Measurements from ENCODE around the gene FHOD1. TPM values are rescaled to one million over a fixed set of nuclear protein-coding genes. Genes with fewer than 3 reads are reported as not detected.

Gene FHOD1
- total and polyA plus RNA-seq, 2 of the 13 experiments (the other 11 are each of a cell fraction or from before 2014, with no cell fraction given) = 20.0 to 20.8 TPM

- Histone ChIP-seq H4K20me1 (ENCODE audit: insufficient read depth, low read length) (no peaks in the 10 kb centered on the region), H2AFZ (ENCODE audit: low read length) (no peak overlapping the region), H3K79me2 (ENCODE audit: insufficient read depth, low read length) (no peaks in the 10 kb centered on the region), H3K27me3 (ENCODE audit: control insufficient read depth in 1 of 2, insufficient read depth in 2 of 2, low read length in 2 of 2) (no peaks in the 10 kb centered on the region), H3K27ac (ENCODE audit: extremely low read length, insufficient read depth, low read length) (no peak overlapping the region), H3K9ac (ENCODE audit: insufficient read depth, low read depth, low read length) (no peak overlapping the region), H3K36me3 (replicated peaks in 1 of 2; ENCODE audit: control insufficient read depth in 1 of 2, insufficient read depth in 2 of 2, low read length in 2 of 2) (peaks cover 16 to 20% of the 10 kb centered on the region in 2 experiments; a peak in 4 of 5 replicates), H3K4me2 (ENCODE audit: low read depth, low read length) (no peak overlapping the region), H3K4me3 (replicated peaks in 1 of 3; ENCODE audit: insufficient read depth in 1 of 3, low read depth in 2 of 3, low read length in 3 of 3) (no peak overlapping the region), H3K9me3 (ENCODE audit: low read length) (no peaks in the 10 kb centered on the region), H3K4me1 (ENCODE audit: insufficient read depth, low read length) (peaks cover 55% of the 10 kb centered on the region)
- CTCF ChIA-PET (ENCODE audit: low intra/inter-chr PET ratio, low total read pairs) = no interaction called here
- TF ChIP-seq ARNT (IDR thresholded peaks at IDR 0.05) = no peak
- peak; percentile 31; the same call in 1 of the 2 replicates for TF ChIP-seq ZSCAN25 (CRISPR knock-in tag; IDR thresholded peaks at IDR 0.05)
- TF ChIP-seq ATF7-NPFF (CRISPR knock-in tag; IDR thresholded peaks at IDR 0.05; ENCODE audit: low read depth) = 0 out of 2 replicates have a peak, but pooled peaks have one; percentile 23
- peak; percentile 45; the same call in 1 of the 2 replicates for TF ChIP-seq POGK (CRISPR knock-in tag; conservative IDR thresholded peaks at IDR 0.05)
- TF ChIP-seq DRAP1 (CRISPR knock-in tag; IDR thresholded peaks at IDR 0.05) = no peak
- no peak for TF ChIP-seq ZNF414 (CRISPR knock-in tag; IDR thresholded peaks at IDR 0.05)
- TF ChIP-seq NONO (IDR thresholded peaks at IDR 0.05) = no peak
- peak; percentile 40; the same call in 1 of the 2 replicates for TF ChIP-seq NONO (CRISPR knock-in tag; conservative IDR thresholded peaks at IDR 0.05)
- TF ChIP-seq MYNN (CRISPR knock-in tag; IDR thresholded peaks at IDR 0.05; ENCODE audit: low read depth) = no peak
- TF ChIP-seq EP300 (IDR thresholded peaks at IDR 0.05; ENCODE audit: low read depth in 2 of 2, low read length in 2 of 2) = no peak
- 0 out of 2 replicates have a peak, but pooled peaks have one; percentile 8 for TF ChIP-seq EP300 (CRISPR knock-in tag; IDR thresholded peaks at IDR 0.05; ENCODE audit: borderline replicate concordance)
- peak; percentile 62; the same call in 1 of the 2 replicates for TF ChIP-seq SSRP1 (CRISPR knock-in tag; IDR thresholded peaks at IDR 0.05)
- 0 out of 2 replicates have a peak, but pooled peaks have one; percentile 1 for TF ChIP-seq ZNF574 (CRISPR knock-in tag; IDR thresholded peaks at IDR 0.05)
- TF ChIP-seq CCAR2 (optimal IDR thresholded peaks at IDR 0.05; ENCODE audit: low read depth, low read length) = peak; percentile 52
- peak; percentile 37; the same call in 1 of the 2 replicates for TF ChIP-seq POLR2G (IDR thresholded peaks at IDR 0.05; ENCODE audit: low read depth, low read length)
- TF ChIP-seq ARNT2 (CRISPR knock-in tag; IDR thresholded peaks at IDR 0.05; ENCODE audit: low read depth) = peak; percentile 49; the same call in 1 of the 2 replicates
- no peak for TF ChIP-seq SAP130 (CRISPR knock-in tag; IDR thresholded peaks at IDR 0.05; ENCODE audit: low read depth)
- peak; percentile 82; the same call in 1 of the 2 replicates for TF ChIP-seq ZNF572 (CRISPR knock-in tag; IDR thresholded peaks at IDR 0.05)
- ATAC-seq = no peak
- POLR2A ChIA-PET = interaction anchor here (0.8 to 2.1 kb wide), 6 partner anchors 9 to 41 kb away, joined by 3 to 6 read pairs (median 4); partner anchors contain the start of genes FHOD1, NOL3 and TMEM208
- DNase-seq (ENCODE audit: low spot score) = no peak
- intact Hi-C loops (cut with micrococcal nuclease; ENCODE audit: unreplicated experiment) = no loop called here
- peak; percentile 39 for FAIRE-seq
- in situ Hi-C loops (cut with HindIII; ENCODE audit: extremely low pct_ligation_motif_present, low pct_unique_long_range_greater_than_20kb) = no loop called here
- WGBS (ENCODE audit: low lambda C conversion rate) = 94% methylated on average over 6 of the region's 8 CpGs
- BruUV-seq (replicated peaks) = TSS peak; percentile 19
Observed at GRCh38 chr16:67206129-67206837, 41.0 kb downstream of the FHOD1 start.
